Activated T-cell treated with anti-CD3 and anti-CD28 coated beads for 1 hour (primary cell): ENCODE results near the gene TMEM271.

Source experiments
- DNase-seq: peaks from one replicate; pipeline ENCODE4 v3.0.0-alpha.2; 2020; ENCODE audit warnings: low read depth

TMEM271 gene

GRCh38 chr4:532588-533317 is 43.3 kb downstream of the TMEM271 start:
- DNase-seq: no peak

DNA sequence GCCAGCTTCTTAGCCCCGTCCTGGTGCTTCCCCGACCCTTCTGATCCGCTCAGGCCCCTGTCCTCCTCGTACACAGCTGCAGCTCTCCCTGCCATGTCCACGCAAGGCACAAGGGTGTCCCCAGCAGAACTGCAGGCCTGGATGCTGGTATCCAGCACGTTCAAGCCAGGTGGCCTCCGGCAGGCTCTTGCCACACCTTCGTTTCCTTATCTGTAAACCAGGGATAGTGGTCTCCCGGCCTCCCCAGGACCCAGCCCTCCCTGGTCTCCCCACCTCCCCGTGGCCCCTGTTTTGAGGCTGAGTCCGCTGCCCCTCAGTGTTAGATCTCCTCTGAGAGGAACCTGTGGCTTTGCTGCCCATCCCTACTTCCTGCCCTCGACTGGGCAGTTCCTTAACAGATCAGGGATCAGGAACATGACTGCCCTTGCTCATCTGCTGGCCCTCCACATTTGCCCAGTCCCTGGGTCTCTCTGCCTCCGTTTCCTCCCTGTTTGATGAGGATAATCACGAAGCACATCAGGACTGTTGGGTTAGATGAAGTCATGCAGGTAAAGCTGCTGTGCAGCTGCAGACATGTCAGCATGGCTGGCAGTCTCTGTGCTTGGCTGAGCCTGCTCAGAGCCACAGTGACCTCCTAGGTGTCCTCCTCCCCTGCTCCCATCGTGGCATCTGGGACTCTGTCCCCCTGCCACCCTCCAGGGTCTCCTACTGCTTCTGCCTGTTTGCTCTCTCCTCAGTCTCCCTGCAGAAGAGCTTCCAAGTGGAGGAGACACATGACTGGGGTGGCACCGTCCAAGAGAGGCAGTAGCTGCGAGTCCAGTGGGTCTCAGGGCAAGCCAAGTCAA is 44.2 kb downstream of the TMEM271 start:
- DNase-seq: no peak

GRCh38 chr4:531076-531475 is 45.0 kb downstream of the TMEM271 start:
- no peak for DNase-seq

GRCh38 chr4:530017-530781 is 45.9 kb downstream of the TMEM271 start:
- no peak for DNase-seq

- no peak for DNase-seq
Observed at GRCh38 chr4:529563-529962, 46.5 kb downstream of the TMEM271 start.

- no peak for DNase-seq
Observed at GRCh38 chr4:528835-529234, 47.3 kb downstream of the TMEM271 start.

DNA sequence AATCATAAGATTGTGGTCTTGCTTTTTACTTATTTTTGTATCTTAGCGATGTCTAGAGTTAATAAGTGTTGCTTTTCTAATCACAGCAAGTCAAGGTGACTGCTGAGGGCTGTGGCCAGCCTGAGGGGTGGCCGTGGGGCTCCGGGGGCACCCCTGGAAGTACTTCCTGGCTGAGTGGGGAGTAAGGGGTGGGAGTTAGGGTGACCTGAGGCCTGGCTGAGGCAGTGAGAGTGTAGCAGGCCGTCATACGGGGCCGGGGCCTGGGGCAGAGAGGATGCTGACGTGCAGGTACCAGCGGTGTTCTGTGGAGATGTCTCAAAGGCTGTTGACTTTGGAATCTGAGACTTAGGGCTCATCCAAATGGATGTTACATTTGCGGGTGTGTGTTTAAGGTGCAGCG is 47.8 kb downstream of the TMEM271 start:
- DNase-seq: no peak

- DNase-seq: no peak
Observed at GRCh38 chr4:526971-527460, 49.1 kb downstream of the TMEM271 start.

- DNase-seq: no peak
Observed at GRCh38 chr4:526189-526909, 49.7 kb downstream of the TMEM271 start.

- no peak for DNase-seq
Observed at GRCh38 chr4:525660-526059, 50.4 kb downstream of the TMEM271 start.

- DNase-seq: no peak
Observed at GRCh38 chr4:524196-524595, 51.9 kb downstream of the TMEM271 start.
